CD14-positive monocyte (primary cell): ENCODE measurements around the gene CNPY1. TPM values are rescaled to one million over a fixed set of nuclear protein-coding genes. Genes with fewer than 3 reads are reported as not detected.

ENCODE experiments used
- DNase-seq, 3 donors: peaks; one replicate each; pipeline ENCODE4 v3.0.0-alpha.2; 2011 to 2022
- H2AFZ ChIP-seq: 2 replicates; pipeline ENCODE4 v1.6.0; 2012; ENCODE audit warnings: mild to moderate bottlenecking, low read depth, low read length, inconsistent platforms; ENCODE audit not compliant: insufficient read depth, poor library complexity, severe bottlenecking
- H3K27ac ChIP-seq, 2 donors: 1 replicate in 1 of 2; 2 replicates in 1 of 2; pipeline ENCODE4 v1.5.1; 2012 to 2013; ENCODE audit warnings: low read length in 2 of 2, control low read depth in 1 of 2, inconsistent platforms in 1 of 2, low read depth in 1 of 2, mild to moderate bottlenecking in 1 of 2
- H3K27me3 ChIP-seq, 2 donors: one replicate each; pipeline versions ENCODE4 v1.6.0 to v1.6.1; 2011 to 2013; ENCODE audit warnings: low read length in 2 of 2; ENCODE audit not compliant: control insufficient read depth in 2 of 2, insufficient read depth in 2 of 2
- H3K36me3 ChIP-seq, 2 donors: replicated peaks in 1 of 2; 1 replicate in 1 of 2; 2 replicates in 1 of 2; pipeline versions ENCODE4 v1.5.1 to v1.6.1; 2012 to 2013; ENCODE audit warnings: low read length in 2 of 2, control low read depth in 1 of 2, inconsistent platforms in 1 of 2, mild to moderate bottlenecking in 1 of 2; ENCODE audit not compliant: insufficient read depth in 2 of 2, control insufficient read depth in 1 of 2
- H3K4me1 ChIP-seq, 2 donors: 1 replicate in 1 of 2; 2 replicates in 1 of 2; pipeline versions ENCODE4 v1.5.1 to v1.6.1; 2012 to 2013; ENCODE audit warnings: low read length in 2 of 2, control low read depth in 1 of 2, inconsistent platforms in 1 of 2, mild to moderate bottlenecking in 1 of 2, moderate library complexity in 1 of 2; ENCODE audit not compliant: insufficient read depth in 2 of 2, control insufficient read depth in 1 of 2
- H3K4me2 ChIP-seq: replicated peaks from 2 replicates; pipeline ENCODE3; 2012; ENCODE audit warnings: low read length, moderate library complexity, mild to moderate bottlenecking; ENCODE audit not compliant: poor library complexity, severe bottlenecking; ENCODE audit errors: extremely low read depth
- H3K4me3 ChIP-seq, 3 experiments: fragments of 200-600 bp in 1 of 3; sonication (generic) in 1 of 3; replicated peaks in 1 of 3; 1 replicate in 2 of 3; 2 replicates in 1 of 3; pipeline ENCODE4 v1.5.1; 2011 to 2013; ENCODE audit warnings: low read length in 3 of 3, mild to moderate bottlenecking in 3 of 3, control low read depth in 2 of 3, low read depth in 2 of 3, inconsistent platforms in 1 of 3, moderate library complexity in 1 of 3
- H3K79me2 ChIP-seq: 2 replicates; pipeline ENCODE4 v1.6.0; 2012; ENCODE audit warnings: mild to moderate bottlenecking, control low read depth, inconsistent platforms, low read length, moderate library complexity; ENCODE audit not compliant: insufficient read depth
- H3K9ac ChIP-seq: 2 replicates; pipeline ENCODE4 v1.6.0; 2017; ENCODE audit warnings: low read length, mild to moderate bottlenecking; ENCODE audit not compliant: insufficient read depth, poor library complexity, severe bottlenecking
- H3K9me3 ChIP-seq, 2 donors: replicated peaks in 1 of 2; 1 replicate in 1 of 2; 2 replicates in 1 of 2; pipeline versions ENCODE4 v1.5.1 to v1.6.1; 2012 to 2013; ENCODE audit warnings: low read length in 2 of 2, control low read depth in 1 of 2; ENCODE audit not compliant: control insufficient read depth in 1 of 2, insufficient read depth in 1 of 2
- H4K20me1 ChIP-seq: 2 replicates; pipeline ENCODE4 v1.6.0; 2012; ENCODE audit warnings: mild to moderate bottlenecking, low read length, control low read depth, moderate library complexity; ENCODE audit not compliant: insufficient read depth
- H3K27ac Mint-ChIP-seq, 7 donors: one replicate each; pipeline ENCODE4 v1.8.0; 2020; ENCODE audit warnings: mild to moderate bottlenecking in 7 of 7, mixed read lengths in 7 of 7, moderate library complexity in 6 of 7, inconsistent platforms in 2 of 7
- H3K27me3 Mint-ChIP-seq, 3 donors: one replicate each; pipeline ENCODE4 v1.8.0; 2021 to 2022; ENCODE audit warnings: low read depth in 3 of 3, mild to moderate bottlenecking in 3 of 3, mixed read lengths in 3 of 3, moderate library complexity in 3 of 3, inconsistent platforms in 1 of 3
- H3K36me3 Mint-ChIP-seq, 2 donors: one replicate each; pipeline ENCODE4 v1.8.0; 2020; ENCODE audit warnings: mixed read lengths in 2 of 2, inconsistent platforms in 1 of 2, mild to moderate bottlenecking in 1 of 2
- H3K4me1 Mint-ChIP-seq: one replicate; pipeline ENCODE4 v1.8.0; 2020; ENCODE audit warnings: mild to moderate bottlenecking, mixed read lengths
- H3K4me3 Mint-ChIP-seq, 2 donors: one replicate each; pipeline ENCODE4 v1.8.0; 2020; ENCODE audit warnings: mild to moderate bottlenecking in 2 of 2, mixed read lengths in 2 of 2, moderate library complexity in 1 of 2
- H3K9me3 Mint-ChIP-seq, 7 donors: one replicate each; pipeline ENCODE4 v1.8.0; 2020 to 2022; ENCODE audit warnings: mixed read lengths in 7 of 7, mild to moderate bottlenecking in 6 of 7, moderate library complexity in 6 of 7, inconsistent platforms in 2 of 7
- WGBS: methylation state at CpG from one replicate; pipeline ENCODE4 v1.1.5; 2013; ENCODE audit warnings: missing lambda C conversion rate; ENCODE audit not compliant: insufficient coverage; 5-methylcytosine and 5-hydroxymethylcytosine counted together
- intact Hi-C, 2 donors: fragments of 100-400 bp; cut with micrococcal nuclease; formaldehyde crosslinking; loops; one replicate each; pipeline versions ENCODE4 v1.15.0 to v1.15.1; 2023
- polyA plus RNA-seq, 3 donors: library from polyadenylated mRNA; depleted of rRNA in 1 of 3; unstranded in 2 of 3; stranded (reverse) in 1 of 3; fragments of 300-500 nt in 2 of 3; fragments of >200 nt in 1 of 3; fragmentation: Illumina TruSeq in 2 of 3; gene quantifications; 1 replicate in 2 of 3; 2 replicates in 1 of 3; pipeline ENCODE4 v1.2.3, GENCODE V29; 2012 to 2021
- TF ChIP-seq, protein P1 (sequence below): fragments of 200-600 bp; IDR thresholded peaks from one replicate; pipeline ENCODE4 v1.8.0; 2022; ENCODE audit warnings: antibody characterized with exemption, mild to moderate bottlenecking

CNPY1 gene
- polyA plus RNA-seq, 3 donors = not detected

DNA sequence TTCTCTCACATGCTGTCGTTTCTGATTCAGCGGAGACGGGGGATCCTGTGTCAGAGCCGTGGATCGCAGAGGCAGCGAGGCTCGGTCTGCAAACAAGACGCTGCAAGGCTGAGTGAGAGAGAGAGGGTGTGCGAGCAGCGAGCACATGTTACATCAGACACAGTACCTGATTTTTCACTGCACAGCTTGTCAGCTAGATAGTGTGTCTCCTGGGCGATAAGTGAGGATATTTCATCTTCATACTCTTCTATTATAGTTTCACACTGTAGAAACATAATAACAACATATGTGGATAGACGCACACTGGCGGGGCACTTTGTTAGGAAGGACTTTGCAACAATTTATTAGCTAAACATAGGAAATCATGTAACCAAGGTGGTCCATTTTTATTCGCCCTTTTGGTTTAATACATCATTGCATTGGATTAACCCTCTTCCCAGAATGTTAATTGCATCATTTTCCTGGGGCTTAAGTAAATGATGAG is 39.5 kb downstream of the CNPY1 start:
- no peaks in the 10 kb centered on the region for H3K9me3 ChIP-seq
- Mint-ChIP-seq H3K27ac (no peak overlapping the region), H3K27me3 (peaks cover 88 to 97% (median 89%) of the 10 kb centered on the region in 3 donors), H3K9me3 (peaks cover 0 to 15% (median 5%) of the 10 kb centered on the region in 7 donors), H3K36me3 (peaks cover 2 to 7% of the 10 kb centered on the region in 2 donors), H3K4me3 (peak overlapping the region in 1 of 2 donors; percentile 66), H3K4me1 (peaks cover 17% of the 10 kb centered on the region)
- no peak overlapping the region for H3K4me3 ChIP-seq
- peaks cover 9 to 13% of the 10 kb centered on the region in 2 donors for H3K4me1 ChIP-seq
- H3K9ac ChIP-seq = no peak overlapping the region
- no peak overlapping the region for H3K27ac ChIP-seq
- H3K79me2 ChIP-seq = no peaks in the 10 kb centered on the region
- intact Hi-C loops = no loop called here
- TF ChIP-seq, protein P1, sequence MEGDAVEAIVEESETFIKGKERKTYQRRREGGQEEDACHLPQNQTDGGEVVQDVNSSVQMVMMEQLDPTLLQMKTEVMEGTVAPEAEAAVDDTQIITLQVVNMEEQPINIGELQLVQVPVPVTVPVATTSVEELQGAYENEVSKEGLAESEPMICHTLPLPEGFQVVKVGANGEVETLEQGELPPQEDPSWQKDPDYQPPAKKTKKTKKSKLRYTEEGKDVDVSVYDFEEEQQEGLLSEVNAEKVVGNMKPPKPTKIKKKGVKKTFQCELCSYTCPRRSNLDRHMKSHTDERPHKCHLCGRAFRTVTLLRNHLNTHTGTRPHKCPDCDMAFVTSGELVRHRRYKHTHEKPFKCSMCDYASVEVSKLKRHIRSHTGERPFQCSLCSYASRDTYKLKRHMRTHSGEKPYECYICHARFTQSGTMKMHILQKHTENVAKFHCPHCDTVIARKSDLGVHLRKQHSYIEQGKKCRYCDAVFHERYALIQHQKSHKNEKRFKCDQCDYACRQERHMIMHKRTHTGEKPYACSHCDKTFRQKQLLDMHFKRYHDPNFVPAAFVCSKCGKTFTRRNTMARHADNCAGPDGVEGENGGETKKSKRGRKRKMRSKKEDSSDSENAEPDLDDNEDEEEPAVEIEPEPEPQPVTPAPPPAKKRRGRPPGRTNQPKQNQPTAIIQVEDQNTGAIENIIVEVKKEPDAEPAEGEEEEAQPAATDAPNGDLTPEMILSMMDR = no peak
- H4K20me1 ChIP-seq = no peaks in the 10 kb centered on the region
- WGBS = 2% methylated on average over 7 of the region's 14 CpGs
- DNase-seq = no peak
- H3K36me3 ChIP-seq = no peaks in the 10 kb centered on the region
- H2AFZ ChIP-seq = no peak overlapping the region
- peaks cover 93 to 100% of the 10 kb centered on the region in 2 donors for H3K27me3 ChIP-seq
- H3K4me2 ChIP-seq = no peak overlapping the region

DNA sequence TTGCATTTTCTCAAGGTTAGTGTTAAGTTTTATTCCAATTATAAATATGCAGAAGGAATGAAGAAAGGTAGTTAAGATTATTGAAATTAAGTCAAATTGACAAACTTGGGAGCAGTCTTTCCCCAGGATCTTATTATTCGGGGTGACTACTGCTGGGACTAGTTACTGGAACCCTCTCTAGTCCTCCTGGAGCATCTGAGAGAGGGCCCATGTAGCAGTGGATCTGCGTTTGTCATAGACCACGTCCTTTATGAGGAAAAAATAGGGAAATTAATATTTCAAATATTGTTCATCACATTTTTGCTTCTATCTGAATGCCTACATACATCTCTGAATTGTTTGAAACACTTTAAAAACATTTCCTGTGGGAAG is 41.0 kb downstream of the CNPY1 start:
- peaks cover 0 to 13% (median 7%) of the 10 kb centered on the region in 7 donors for H3K9me3 Mint-ChIP-seq
- TF ChIP-seq, protein P1 = no peak
- Histone ChIP-seq H4K20me1 (no peaks in the 10 kb centered on the region), H3K4me3 (no peak overlapping the region), H3K9ac (no peak overlapping the region), H3K79me2 (no peaks in the 10 kb centered on the region), H3K4me2 (no peak overlapping the region), H3K27me3 (peaks cover 92 to 100% of the 10 kb centered on the region in 2 donors), H2AFZ (no peak overlapping the region), H3K4me1 (peaks cover 9 to 13% of the 10 kb centered on the region in 2 donors), H3K36me3 (no peaks in the 10 kb centered on the region), H3K27ac (no peak overlapping the region), H3K9me3 (no peaks in the 10 kb centered on the region)
- 38% methylated on average over 1 of the region's 3 CpGs for WGBS
- H3K27ac Mint-ChIP-seq = no peak overlapping the region
- peaks cover 86 to 96% (median 92%) of the 10 kb centered on the region in 3 donors for H3K27me3 Mint-ChIP-seq
- peak overlapping the region in 1 of 2 donors; percentile 66 for H3K4me3 Mint-ChIP-seq
- intact Hi-C loops = no loop called here
- DNase-seq = no peak
- peaks cover 2 to 7% of the 10 kb centered on the region in 2 donors for H3K36me3 Mint-ChIP-seq
- H3K4me1 Mint-ChIP-seq = peaks cover 17% of the 10 kb centered on the region
